GM18526 (cell line): ENCODE data around the gene DTYMK.

Experiments used
- POLR2A ChIP-seq: IDR thresholded peaks from 3 replicates; pipeline ENCODE4 v1.6.1; 2011; ENCODE audit not compliant: insufficient read length; ENCODE audit errors: extremely low read depth

Gene DTYMK

GRCh38 chr2:241645056-241645914 is 41.3 kb downstream of the DTYMK start:
- TF ChIP-seq POLR2A: no peak

DNA sequence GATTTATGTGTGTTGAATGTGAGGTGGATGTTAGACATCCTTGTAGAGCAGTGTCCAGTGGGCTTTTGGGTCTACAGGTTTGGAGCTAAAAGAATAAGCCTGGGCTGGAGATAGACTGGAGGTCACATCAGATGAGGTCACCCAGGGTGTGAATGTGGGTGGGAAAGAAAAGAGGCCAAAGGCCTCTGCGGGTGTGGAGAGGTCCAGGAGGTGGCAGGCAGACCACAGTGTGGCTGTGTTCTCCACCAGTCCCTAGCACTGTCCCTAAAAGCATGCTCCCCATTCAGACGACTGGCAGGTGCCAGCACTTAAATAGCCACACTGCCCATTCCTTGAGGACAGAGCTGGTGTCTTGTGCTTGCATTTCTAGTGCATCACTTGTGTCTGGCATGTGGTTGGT is 45.0 kb downstream of the DTYMK start:
- TF ChIP-seq POLR2A: no peak

DNA sequence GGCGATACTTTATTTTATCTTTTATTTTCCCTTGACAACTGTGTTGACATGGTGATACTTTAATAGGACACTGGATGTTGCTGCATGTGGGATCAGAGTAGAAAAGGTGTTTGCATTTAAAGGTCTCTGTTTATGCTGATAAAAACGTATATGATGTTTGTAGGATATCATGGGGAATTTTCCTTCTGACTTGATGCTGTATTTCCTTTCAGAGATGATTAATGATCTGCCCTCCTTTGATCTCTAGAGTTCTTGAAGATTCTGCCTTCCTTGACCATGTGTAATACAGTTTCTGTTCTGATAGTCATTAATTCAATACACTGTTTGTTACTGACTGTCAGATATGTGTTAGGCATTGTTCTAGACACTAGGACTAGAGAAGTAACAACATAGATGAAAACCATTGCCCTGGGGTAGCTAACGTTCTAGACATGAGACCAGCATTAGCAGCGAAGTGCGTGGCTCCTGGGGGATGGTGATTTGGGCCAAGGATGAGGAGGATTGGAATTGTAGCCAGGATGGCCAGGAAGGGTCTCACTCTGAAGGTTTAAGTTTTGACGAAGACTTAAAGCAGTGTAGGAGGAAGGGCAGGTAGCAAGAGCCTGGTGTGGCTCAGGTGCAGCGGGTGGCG is 46.3 kb downstream of the DTYMK start:
- no peak for TF ChIP-seq POLR2A

- TF ChIP-seq POLR2A: no peak
Measured at GRCh38 chr2:241639385-241639784, 47.2 kb downstream of the DTYMK start.

- no peak for TF ChIP-seq POLR2A
Measured at GRCh38 chr2:241638940-241639339, 47.7 kb downstream of the DTYMK start.

DNA sequence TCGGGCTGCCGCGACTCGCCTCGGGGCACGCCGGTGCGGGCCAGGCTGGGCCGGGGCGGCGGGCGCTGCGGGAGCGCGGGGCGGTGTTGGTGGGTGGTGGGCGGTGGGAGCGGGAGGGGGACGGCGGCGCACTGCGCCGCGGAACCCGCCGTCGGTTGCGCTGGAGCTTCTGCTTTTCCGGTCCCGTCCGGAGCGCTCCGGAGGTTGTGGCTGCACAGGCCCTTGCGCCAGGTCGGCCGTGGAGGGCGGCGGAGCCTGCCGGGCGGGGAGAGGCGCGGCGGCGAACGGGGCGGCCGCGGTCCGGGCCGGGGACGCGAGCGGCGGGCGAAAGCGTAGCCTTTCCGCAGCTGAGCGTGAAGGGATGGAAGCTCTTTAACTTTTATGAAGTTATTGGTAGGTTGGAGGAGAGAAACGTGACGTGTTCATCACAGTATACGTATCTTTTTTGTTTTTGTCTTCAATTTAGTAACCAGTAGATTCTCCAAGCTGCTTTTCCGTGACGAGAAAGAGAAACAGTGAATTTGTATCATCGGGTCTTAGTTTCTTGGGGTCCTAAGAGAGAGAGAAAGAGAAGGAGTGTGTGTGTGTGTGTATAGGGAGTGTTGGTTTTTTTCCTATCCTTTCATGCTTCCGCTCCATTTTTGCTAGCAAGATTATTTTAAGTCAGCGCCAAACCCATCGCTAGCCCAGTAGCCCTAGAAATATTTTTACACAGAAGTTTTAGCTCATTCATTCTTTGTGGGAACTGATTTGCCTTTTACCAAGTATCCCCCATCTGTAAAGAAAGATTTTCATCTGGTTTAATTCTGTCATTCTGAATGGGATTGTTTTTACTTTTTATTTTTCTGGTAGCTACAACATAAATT is 48.6 kb downstream of the DTYMK start:
- no peak for TF ChIP-seq POLR2A

GRCh38 chr2:241637018-241637794 is 49.4 kb downstream of the DTYMK start, which contains the start of the genes ATG4B and THAP4:
Gene ATG4B, plus strand, starts transcription at chr2:241637693. Its CDS starts 22 bp downstream, at chr2:241637715.
Gene THAP4, minus strand, starts transcription at chr2:241637158. Its CDS starts 141 bp downstream, at chr2:241637017.
- peak; percentile 80 for TF ChIP-seq POLR2A

- TF ChIP-seq POLR2A: no peak
Measured at GRCh38 chr2:241636182-241637017, 50.2 kb downstream of the DTYMK start.

- TF ChIP-seq POLR2A: no peak
Measured at GRCh38 chr2:241635756-241636155, 50.9 kb downstream of the DTYMK start.

GRCh38 chr2:241633561-241633960 is 53.1 kb downstream of the DTYMK start:
- no peak for TF ChIP-seq POLR2A

DNA sequence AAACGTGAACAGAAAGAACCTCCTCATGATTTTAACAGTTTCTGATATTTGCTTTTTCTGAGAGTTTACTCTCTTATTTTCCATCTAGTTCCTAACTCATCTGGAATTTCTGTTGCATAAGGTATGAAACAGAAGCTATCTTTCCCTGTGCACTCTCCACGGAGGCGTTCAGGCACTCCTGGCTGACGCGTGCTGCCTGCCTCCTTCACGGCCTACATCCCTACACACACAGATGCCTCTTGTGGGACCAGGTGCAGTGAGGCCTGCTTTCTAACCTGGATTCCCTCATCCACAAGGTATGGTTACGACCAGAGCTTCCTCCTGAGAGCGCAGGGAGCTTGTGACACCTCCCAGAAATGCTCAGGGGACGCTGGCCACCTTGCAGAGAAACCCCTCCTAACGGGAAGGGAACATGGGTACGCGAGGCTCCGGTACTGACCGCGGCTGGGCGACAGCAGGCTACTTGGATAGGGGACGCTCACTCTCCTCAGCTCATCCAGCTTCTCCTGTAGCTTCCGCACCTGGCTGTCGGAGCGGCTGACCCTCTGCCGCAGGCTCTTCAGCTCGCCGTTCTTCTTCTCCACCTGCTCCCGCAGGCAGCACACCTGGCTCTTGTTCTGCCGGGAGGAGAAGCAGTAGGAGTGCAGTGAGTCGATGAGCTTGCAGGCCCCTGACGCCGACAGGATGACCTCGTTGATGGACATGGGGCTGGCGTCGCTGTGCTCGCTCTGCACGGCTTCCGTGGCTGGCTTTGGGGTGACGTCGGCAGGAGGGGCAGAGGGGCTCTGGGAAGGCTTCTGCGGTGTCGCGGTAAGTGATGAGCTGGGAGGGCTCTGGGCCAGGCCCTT is 53.9 kb downstream of the DTYMK start:
- no peak for TF ChIP-seq POLR2A

DNA sequence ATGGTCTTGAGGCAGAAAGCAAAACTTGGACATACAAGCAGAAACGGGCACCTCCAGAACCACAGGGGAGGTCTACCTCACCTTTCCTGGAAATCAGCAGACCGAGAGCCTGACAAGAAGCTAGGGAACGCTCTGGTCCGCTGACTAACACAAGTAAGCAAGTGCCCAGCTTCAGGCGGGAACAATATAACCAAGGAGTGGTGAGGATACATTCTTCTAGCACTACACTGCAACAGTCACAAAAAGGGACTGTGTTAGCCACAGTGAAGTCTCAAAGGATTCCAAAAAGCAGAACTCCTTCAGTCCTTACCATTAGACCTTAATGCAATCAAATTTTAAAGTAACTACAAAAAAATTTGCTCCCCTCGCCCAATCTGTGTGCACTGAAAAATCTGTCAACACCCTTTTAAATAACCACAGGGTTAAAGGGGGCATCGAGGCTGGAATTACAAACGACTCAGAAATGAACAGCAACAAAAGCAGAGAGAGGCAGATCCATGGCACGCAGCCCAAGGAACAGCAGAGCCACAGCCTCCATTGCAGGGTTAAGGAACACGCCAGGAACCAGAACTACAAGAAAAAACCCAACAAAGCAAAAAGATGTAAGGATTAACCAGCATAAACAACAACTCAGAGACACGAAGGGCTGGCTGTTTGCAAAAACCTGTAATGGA is 56.7 kb downstream of the DTYMK start:
- TF ChIP-seq POLR2A: no peak
